GM19193 (cell line): ENCODE measurements around the gene PTPRD.

ENCODE experiments used
- POLR2A ChIP-seq: IDR thresholded peaks from 4 replicates; pipeline ENCODE4 v1.6.1; 2011; ENCODE audit not compliant: insufficient read depth, insufficient read length; ENCODE audit errors: extremely low read depth

Gene PTPRD

GRCh38 chr9:8917956-8918739 lies 1694.7 kb downstream of the PTPRD start:
- TF ChIP-seq POLR2A, result no peak

DNA sequence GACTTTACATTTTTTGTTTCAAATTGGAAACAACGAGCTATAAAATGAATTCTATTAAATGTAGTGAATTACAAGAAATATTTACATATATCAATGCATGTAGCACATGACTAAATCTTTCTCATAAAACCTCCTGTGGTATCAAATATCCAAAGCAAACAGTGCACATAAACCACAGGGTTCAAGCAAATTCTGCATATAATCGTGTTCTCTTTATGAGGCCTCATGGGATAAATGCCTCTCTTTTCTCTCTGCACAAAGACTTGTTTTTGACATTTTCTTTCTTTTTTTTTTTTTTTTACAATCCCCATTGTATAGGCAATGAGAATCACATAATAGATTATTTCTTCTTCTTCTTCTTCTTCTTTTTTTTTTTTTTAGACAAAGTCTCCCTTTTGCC lies 1696.0 kb downstream of the PTPRD start:
- no peak for TF ChIP-seq POLR2A

GRCh38 chr9:8907868-8908267 lies 1704.9 kb downstream of the PTPRD start:
- TF ChIP-seq POLR2A, result no peak

DNA sequence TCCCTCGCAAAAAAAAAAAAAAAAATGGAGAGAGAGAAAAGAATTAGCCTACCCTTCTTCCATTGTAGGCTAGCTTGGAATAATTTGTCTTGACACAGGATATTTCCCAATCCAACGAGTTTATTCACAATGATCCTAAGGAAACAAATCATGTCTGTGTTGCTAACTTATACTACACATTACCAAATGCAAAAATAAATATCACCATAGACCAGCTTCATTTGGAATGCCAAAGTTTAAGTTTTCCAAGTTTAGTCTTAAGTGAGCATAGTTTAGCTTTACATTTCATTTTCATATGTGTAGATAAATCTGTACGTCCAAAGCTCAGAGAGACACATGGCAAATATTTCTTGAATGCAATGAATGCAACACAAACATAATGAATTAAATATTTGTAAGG lies 1707.1 kb downstream of the PTPRD start:
- TF ChIP-seq POLR2A, result no peak

GRCh38 chr9:8904771-8905515 lies 1707.9 kb downstream of the PTPRD start:
- TF ChIP-seq POLR2A, result no peak

DNA sequence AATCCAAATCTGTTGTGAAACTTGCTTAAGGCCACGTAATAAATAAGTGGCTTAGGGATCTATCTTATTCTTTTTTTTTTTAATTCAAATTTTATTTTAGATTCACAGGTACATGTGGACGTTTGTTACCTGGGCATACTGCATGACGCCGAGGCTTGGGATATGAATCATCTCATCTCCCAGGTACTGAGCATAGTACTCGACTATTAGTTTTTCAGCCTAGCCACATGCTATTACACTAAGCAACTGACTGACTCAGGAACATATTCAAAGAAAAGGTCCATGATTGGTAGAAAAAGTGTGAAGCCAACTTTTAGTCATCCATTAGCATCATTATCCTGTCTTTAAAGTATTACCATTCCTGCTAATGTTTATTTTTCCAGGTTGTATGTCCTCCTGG lies 1709.7 kb downstream of the PTPRD start:
- TF ChIP-seq POLR2A, result no peak

- TF ChIP-seq POLR2A, result no peak
Measured at GRCh38 chr9:8901146-8901545, 1711.7 kb downstream of the PTPRD start.

- no peak for TF ChIP-seq POLR2A
Measured at GRCh38 chr9:8899511-8899910, 1713.3 kb downstream of the PTPRD start.

- TF ChIP-seq POLR2A, result no peak
Measured at GRCh38 chr9:8895861-8896224, 1717.0 kb downstream of the PTPRD start.

DNA sequence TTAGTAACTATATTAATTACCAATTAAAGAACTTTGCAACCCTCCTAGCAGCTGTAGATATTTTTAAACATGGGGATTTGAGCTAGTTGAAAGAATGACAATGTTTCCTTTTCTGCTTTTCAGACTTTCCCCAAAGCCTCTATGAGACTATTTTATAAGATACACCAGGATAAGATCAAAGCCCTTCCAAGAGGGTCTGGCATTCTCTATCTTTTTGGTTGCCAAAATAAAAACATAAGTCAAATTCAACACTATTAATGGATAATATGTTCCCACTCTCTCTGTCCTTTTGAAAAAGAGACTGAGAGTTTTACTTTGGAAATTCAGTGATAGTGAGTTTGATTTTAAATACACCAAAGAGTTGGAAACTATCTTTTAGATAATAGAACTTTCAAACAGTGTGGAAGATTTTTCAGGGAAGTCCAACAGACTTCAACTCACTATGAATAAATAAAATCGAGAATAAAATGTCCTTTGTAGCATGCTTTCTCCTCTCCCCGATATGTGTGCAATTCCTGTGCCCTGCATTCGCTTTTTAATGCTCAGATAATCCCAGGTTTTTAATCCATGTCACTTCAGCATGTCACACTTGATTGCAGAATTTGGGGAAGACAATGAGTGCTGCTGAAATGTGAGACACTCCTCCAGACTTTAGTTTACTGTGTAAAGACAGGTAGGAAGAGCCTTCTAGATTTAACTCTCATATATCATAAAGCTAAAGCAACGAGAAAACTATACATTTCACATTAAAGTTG lies 1717.5 kb downstream of the PTPRD start:
- TF ChIP-seq POLR2A, result no peak

GRCh38 chr9:8890695-8891094 lies 1722.1 kb downstream of the PTPRD start:
- TF ChIP-seq POLR2A, result no peak

- no peak for TF ChIP-seq POLR2A
Measured at GRCh38 chr9:8889100-8889499, 1723.7 kb downstream of the PTPRD start.

DNA sequence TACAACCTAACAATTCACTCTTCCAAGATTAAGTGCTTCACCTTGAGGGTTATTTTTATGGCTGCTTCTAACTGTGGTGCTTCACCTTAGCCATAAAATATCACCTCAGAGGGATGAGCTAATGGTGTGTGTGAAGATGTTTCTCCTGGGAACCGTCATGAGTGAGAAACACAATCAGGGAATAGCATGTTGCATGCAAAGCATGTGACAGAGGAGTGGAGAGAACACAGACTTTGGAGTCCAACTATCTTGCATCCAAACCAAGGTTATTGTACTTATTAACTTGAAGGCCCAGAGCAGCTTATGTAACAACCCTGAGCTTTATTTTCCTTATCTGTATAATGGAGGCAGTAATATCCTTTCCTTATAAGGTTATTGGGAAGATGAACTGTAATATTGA lies 1724.2 kb downstream of the PTPRD start:
- no peak for TF ChIP-seq POLR2A

- no peak for TF ChIP-seq POLR2A
Measured at GRCh38 chr9:8887369-8887768, 1725.4 kb downstream of the PTPRD start.

GRCh38 chr9:8883321-8883720 lies 1729.5 kb downstream of the PTPRD start:
- no peak for TF ChIP-seq POLR2A

DNA sequence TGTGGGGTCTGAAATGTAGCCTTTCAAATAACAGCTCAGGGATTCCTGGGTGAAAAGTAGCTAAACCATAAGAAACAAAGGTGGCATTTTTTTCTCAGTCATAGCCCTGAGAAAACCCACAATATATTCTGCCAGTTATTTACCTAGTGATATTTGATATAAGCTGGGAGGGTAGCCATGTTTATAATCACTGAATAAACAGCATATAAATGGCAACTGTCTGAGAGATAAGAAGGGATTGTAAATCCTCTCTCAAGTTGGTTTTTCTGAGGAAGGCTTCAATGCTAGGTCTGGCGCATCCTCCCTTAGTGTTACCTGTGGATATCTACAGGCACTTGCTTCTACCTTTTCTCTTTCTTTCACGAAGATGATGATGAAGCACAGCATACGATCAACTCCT lies 1732.7 kb downstream of the PTPRD start:
- no peak for TF ChIP-seq POLR2A

- no peak for TF ChIP-seq POLR2A
Measured at GRCh38 chr9:8879284-8879683, 1733.5 kb downstream of the PTPRD start.
